ENCODE data around the gene C22orf15. TPM values are rescaled to one million over a fixed set of nuclear protein-coding genes. Genes with fewer than 3 reads are reported as not detected.

Gene C22orf15
- total and polyA plus RNA-seq, 10 donors = 0.29 to 1.4 (median 0.73) TPM; not detected in 3

DNA sequence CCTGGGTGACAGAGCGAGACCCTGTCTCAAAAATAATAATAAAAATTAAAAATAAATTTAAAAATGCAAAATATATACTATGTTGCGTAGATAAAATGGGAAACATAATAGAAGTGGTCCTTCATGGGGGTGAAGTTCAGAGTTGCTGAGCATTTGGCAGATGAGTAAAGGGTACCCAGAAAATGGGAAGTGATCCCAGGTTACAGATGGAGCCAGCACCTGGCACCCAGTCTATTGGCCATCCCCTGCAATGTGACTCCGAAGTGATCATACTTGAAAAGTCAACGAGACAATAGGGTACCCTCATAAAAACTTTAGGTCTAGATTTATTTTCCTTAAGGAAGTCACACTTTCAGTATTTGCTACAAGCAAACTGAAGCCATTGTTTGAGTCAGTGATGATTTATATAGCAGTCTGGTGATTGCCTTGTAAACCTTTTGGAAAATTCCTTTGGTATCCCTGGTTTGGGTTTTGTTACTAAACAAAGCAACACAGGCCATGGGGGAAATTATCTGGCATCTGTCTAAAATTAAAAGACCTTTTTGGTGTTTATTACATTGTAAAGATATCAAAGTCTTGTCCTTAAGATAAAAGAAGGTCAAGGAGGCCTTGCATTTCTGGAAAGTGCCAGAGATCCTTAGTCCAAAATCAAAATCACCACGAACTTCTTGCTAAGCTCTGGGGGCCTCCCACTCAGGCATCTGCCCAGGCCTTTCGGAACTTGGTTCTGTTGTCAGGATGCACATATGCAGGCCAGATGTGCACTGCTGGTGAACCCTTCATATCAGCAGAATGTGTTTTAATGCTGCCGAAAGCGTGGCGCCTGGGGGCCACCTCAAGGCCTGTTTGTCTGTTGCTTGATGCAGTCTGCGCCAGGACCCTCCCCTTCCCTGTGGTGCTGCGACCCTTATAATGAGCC, 28.3 kb downstream of the C22orf15 start:
- Histone ChIP-seq H3K27me3 (replicated peaks in 1 of 7) (no peaks in the 10 kb centered on the region), H3K27ac (no peak overlapping the region), H3K4me3 (no peak overlapping the region), H3K4me1 (peaks cover 18 to 63% (median 41%) of the 10 kb centered on the region in 6 donors), H3K36me3 (peaks cover 0 to 71% (median 46%) of the 10 kb centered on the region in 6 donors), H3K9me3 (no peaks in the 10 kb centered on the region)
- TF ChIP-seq POLR2AphosphoS5 (IDR thresholded peaks at IDR 0.05) (no peak), POLR2A (IDR thresholded peaks at IDR 0.05) (no peak)
- TF ChIP-seq, protein P1, sequence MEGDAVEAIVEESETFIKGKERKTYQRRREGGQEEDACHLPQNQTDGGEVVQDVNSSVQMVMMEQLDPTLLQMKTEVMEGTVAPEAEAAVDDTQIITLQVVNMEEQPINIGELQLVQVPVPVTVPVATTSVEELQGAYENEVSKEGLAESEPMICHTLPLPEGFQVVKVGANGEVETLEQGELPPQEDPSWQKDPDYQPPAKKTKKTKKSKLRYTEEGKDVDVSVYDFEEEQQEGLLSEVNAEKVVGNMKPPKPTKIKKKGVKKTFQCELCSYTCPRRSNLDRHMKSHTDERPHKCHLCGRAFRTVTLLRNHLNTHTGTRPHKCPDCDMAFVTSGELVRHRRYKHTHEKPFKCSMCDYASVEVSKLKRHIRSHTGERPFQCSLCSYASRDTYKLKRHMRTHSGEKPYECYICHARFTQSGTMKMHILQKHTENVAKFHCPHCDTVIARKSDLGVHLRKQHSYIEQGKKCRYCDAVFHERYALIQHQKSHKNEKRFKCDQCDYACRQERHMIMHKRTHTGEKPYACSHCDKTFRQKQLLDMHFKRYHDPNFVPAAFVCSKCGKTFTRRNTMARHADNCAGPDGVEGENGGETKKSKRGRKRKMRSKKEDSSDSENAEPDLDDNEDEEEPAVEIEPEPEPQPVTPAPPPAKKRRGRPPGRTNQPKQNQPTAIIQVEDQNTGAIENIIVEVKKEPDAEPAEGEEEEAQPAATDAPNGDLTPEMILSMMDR (IDR thresholded peaks at IDR 0.05 in 8 of 11, conservative IDR thresholded peaks at IDR 0.05 in 3 of 11) = no peak
- intact Hi-C loops (cut with DNase I; ENCODE audit: low total_unique reads) = no loop called here
- WGBS, 5 donors = 79 to 89% (median 84%) methylated on average over 11 of the region's 11 CpGs
- peak; percentile 51 for DNase-seq

DNA sequence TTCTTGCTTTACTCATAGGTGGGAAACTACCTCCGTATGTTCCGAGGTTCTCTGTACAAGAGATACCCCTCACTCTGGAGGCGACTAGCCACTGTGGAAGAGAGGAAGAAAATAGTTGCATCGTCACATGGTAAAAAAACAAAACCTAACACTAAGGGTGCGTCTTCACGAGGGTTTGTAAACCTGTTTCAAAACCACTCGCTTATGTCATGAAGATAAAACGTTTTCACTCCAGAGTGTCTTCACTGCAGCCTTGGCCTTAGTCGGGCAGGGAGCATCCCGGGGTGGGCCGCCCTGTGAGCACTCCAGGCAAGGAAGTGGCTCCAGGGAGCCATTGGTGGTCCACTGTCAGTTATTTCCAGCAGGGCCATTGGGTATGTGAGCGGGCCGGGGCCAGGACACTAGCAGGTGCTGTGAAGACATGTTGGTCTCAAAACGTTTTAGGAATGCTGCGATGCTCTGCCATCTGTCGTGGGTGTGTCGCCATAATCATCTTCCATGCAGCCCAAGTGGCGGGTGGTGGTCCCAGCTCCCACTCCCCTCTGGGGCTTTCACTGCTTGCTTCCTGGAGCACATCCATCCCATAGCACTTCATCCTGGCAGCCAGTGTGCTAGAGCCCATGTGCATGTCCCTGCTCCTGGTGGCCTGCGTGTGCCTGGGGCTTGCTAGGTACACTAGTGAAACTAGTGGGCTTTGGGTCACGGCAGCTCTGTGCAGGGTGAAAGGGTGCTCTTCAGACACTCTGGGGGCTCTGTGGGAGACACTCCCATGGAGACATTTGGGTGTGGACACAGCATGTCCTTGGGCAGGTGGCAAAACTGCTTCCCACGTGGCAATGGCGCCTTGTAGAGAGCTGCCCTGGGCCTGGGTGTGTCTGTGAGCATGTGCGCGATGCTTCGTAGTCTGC, 29.2 kb downstream of the C22orf15 start:
- peaks cover 0 to 80% (median 53%) of the 10 kb centered on the region in 6 donors for H3K36me3 ChIP-seq
- WGBS, 5 donors = 86 to 91% (median 88%) methylated on average over 17 to 25 of the region's 25 CpGs
- H3K27ac ChIP-seq = no peak overlapping the region

DNA sequence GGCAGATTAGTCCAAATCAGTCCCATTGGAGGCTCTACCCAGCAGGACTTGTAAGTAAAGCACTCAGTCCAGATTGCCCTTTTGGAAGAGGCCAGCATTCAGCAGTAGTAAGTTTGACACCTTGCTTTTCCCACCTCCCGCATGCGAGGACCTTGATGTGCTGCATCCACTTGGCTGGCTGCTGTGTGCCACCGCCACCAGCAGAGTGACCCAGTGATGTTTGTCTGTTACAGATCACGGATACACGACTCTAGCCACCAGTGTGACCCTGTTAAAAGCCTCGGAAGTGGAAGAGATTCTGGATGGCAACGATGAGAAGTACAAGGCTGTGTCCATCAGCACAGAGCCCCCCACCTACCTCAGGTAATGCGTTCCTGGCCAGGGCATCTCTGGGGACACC, 30.5 kb downstream of the C22orf15 start:
- TF ChIP-seq POLR2A (IDR thresholded peaks at IDR 0.05) (no peak), POLR2AphosphoS5 (IDR thresholded peaks at IDR 0.05) (no peak)
- TF ChIP-seq, protein P1 (IDR thresholded peaks at IDR 0.05 in 8 of 11, conservative IDR thresholded peaks at IDR 0.05 in 3 of 11) = no peak
- intact Hi-C loops (cut with DNase I; ENCODE audit: low total_unique reads) = no loop called here
- whole genome bisulfite sequencing, 5 donors = 86 to 94% (median 90%) methylated on average over 6 to 8 of the region's 8 CpGs
- H3K9me3 ChIP-seq = no peaks in the 10 kb centered on the region
- H3K27me3 ChIP-seq (replicated peaks in 1 of 7) = no peaks in the 10 kb centered on the region
- H3K36me3 ChIP-seq = peaks cover 0 to 94% (median 58%) of the 10 kb centered on the region in 6 donors
- no peak overlapping the region for H3K27ac ChIP-seq
- peak; percentile 53 for DNase-seq
- H3K4me1 ChIP-seq = peaks cover 11 to 48% (median 25%) of the 10 kb centered on the region in 6 donors
- no peak overlapping the region for H3K4me3 ChIP-seq

More for the DNA sequence above, 29.2 kb downstream of the C22orf15 start:
- Histone ChIP-seq H3K9me3 (no peaks in the 10 kb centered on the region), H3K4me1 (peaks cover 18 to 56% (median 34%) of the 10 kb centered on the region in 6 donors), H3K27me3 (replicated peaks in 1 of 7) (no peaks in the 10 kb centered on the region), H3K4me3 (no peak overlapping the region)
- TF ChIP-seq, protein P1 (IDR thresholded peaks at IDR 0.05 in 8 of 11, conservative IDR thresholded peaks at IDR 0.05 in 3 of 11) = no peak
- DNase-seq = peak; percentile 58
- intact Hi-C loops (cut with DNase I; ENCODE audit: low total_unique reads) = no loop called here
